ENCODE measurements around the gene OR5M3.

The OR5M3 gene

GRCh38 chr11:56473252-56473651 lies at the start of gene OR5M3:
TSS of gene OR5M3 (minus strand) at chr11:56473352. CDS start at chr11:56470497, 2,855 bp downstream.
- TF ChIP-seq ZNF274 (IDR thresholded peaks at IDR 0.05; ENCODE audit: low read depth, low read length) = no peak
- H3K4me3 ChIP-seq (ENCODE audit: low read length) = no peak within 1 kb of the TSS

- H3K4me3 ChIP-seq (ENCODE audit: low read length) = no peak overlapping the region
- TF ChIP-seq ZNF274 (IDR thresholded peaks at IDR 0.05; ENCODE audit: low read depth, low read length) = no peak
These were observed 48.9 kb upstream of the OR5M3 start for GRCh38 chr11:56522008-56522407.

- no peak for TF ChIP-seq ZNF274 (IDR thresholded peaks at IDR 0.05; ENCODE audit: low read depth, low read length)
- H3K4me3 ChIP-seq (ENCODE audit: low read length) = no peak overlapping the region
These were observed 40.1 kb upstream of the OR5M3 start for GRCh38 chr11:56513280-56513679.

DNA sequence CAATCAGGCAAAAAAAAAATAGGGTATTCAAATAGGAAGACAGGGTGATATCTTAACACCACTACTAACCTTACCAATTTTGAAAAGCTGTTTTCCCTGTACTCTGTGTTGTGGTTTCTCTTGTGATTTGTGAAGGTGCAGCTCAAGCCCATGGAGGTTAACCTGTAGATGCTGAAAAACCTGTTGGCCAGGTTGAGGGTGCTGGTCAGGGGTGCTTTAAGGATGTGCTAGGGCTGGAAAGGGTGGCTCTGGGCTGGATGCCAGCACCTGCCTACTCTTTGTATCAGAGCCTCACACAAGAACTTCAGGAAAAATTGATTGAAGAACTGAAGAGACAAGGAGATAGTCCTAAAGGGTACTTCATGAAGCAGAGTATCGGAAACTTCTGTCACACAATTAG lies 36.3 kb upstream of the OR5M3 start:
- no peak overlapping the region for H3K4me3 ChIP-seq (ENCODE audit: low read length)
- no peak for TF ChIP-seq ZNF274 (IDR thresholded peaks at IDR 0.05; ENCODE audit: low read depth, low read length)

DNA sequence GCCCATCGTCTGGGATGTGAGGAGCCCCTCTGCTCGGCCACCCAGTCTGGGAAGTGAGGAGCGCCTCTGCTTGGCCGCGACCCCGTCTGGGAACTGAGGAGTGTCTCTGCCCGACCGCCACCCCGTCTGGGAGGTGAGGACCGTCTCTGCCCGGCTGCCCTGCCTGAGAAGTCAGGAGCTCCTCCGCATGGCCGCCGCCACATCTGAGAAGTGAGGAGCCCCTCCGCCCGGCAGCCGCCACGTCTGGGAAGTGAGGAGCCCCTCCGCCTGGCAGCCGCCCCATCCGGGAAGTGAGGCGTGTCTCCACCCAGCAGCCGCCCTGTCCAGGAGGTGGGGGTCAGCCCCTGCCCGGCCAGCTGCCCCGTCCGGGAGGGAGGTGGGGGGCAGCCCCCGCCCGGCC lies 23.9 kb upstream of the OR5M3 start:
- no peak for TF ChIP-seq ZNF274 (IDR thresholded peaks at IDR 0.05; ENCODE audit: low read depth, low read length)
- H3K4me3 ChIP-seq (ENCODE audit: low read length) = no peak overlapping the region

- TF ChIP-seq ZNF274 (IDR thresholded peaks at IDR 0.05; ENCODE audit: low read depth, low read length) = no peak
- no peak overlapping the region for H3K4me3 ChIP-seq (ENCODE audit: low read length)
These were observed 22.0 kb upstream of the OR5M3 start for GRCh38 chr11:56495117-56495516.

- no peak for TF ChIP-seq ZNF274 (IDR thresholded peaks at IDR 0.05; ENCODE audit: low read depth, low read length)
These were observed 18.1 kb upstream of the OR5M3 start, which contains the start of gene OR5M8 for GRCh38 chr11:56491270-56491669. TSS of gene OR5M8 (minus strand) at chr11:56491370. CDS start at chr11:56491370, 0 bp downstream.

GRCh38 chr11:56486801-56487200 lies 13.6 kb upstream of the OR5M3 start:
- TF ChIP-seq ZNF274 (IDR thresholded peaks at IDR 0.05; ENCODE audit: low read depth, low read length) = no peak
- H3K4me3 ChIP-seq (ENCODE audit: low read length) = no peak overlapping the region

More at GRCh38 chr11:56491270-56491669, 18.1 kb upstream of the OR5M3 start, which contains the start of gene OR5M8:
- H3K4me3 ChIP-seq (ENCODE audit: low read length) = no peak within 1 kb of the TSS

DNA sequence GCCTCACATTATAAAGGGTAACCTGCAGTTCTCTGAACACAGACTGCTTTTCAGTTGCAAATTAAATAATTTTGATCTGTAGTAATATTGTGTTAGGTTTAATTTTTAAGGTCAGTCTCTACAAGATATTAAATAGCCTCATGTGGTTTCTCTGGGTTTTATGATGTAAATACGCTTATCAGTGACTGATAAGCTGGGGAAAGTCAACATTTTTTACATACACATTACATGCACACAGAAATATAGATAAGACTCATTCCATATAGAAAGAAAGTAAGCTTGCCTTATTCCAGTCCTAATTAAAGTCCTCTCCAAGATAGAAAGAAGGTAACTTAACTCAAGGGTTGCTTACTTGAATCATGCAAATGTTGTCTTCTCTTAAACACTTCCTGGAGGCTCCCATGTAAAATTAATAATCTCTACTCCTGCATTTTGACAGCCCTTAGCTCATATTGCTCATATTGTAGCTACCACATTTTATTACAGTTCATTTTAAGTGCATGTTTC lies 1.6 kb upstream of the OR5M3 start:
- no peak for TF ChIP-seq ZNF274 (IDR thresholded peaks at IDR 0.05; ENCODE audit: low read depth, low read length)
- H3K4me3 ChIP-seq (ENCODE audit: low read length) = no peak overlapping the region

DNA sequence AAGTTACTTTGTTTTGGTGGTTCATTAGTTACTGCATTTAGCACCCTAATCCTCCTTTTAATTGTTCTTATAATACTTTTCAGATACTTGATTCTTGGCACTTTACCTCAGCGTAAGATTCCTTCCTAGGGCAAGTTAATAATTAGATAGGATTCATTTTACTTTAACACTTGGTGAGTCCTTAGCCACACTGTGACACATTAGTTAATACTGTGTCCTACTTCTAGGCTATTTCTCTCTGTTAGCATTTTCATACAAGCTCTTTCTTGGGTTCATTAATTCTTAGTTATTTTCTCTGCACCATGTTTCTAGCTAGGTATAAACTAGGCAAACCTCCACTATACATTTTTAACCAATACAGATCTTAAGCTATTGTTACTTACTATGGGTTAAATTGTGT lies 16.1 kb downstream of the OR5M3 start:
- no peak for TF ChIP-seq ZNF274 (IDR thresholded peaks at IDR 0.05; ENCODE audit: low read depth, low read length)
- no peak overlapping the region for H3K4me3 ChIP-seq (ENCODE audit: low read length)

DNA sequence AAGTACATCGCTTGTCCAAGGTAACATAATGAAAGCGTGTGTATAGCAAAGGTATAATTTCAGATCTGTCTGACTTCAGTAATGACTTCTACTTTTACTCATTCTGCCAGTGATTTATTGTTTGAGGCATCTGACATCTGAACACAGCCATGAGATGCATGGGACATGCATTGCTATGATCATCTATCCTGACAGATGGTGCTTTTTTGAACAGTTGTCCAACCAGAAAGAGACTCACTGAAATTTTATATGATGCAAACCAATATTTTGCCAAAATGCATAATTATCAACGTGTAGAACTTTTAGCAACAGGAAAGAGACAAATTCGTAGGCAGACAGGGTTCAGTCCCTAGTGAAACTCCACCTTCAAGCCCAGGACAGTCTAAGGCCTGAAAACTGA lies 19.6 kb downstream of the OR5M3 start:
- TF ChIP-seq ZNF274 (IDR thresholded peaks at IDR 0.05; ENCODE audit: low read depth, low read length) = no peak
- H3K4me3 ChIP-seq (ENCODE audit: low read length) = no peak overlapping the region

Data from GM08714 (cell line).